Measurements from ENCODE around the gene CDHR2. TPM values are rescaled to one million over a fixed set of nuclear protein-coding genes. Genes with fewer than 3 reads are reported as not detected.

The CDHR2 gene
- polyA plus RNA-seq, 1 donor: 247 TPM

DNA sequence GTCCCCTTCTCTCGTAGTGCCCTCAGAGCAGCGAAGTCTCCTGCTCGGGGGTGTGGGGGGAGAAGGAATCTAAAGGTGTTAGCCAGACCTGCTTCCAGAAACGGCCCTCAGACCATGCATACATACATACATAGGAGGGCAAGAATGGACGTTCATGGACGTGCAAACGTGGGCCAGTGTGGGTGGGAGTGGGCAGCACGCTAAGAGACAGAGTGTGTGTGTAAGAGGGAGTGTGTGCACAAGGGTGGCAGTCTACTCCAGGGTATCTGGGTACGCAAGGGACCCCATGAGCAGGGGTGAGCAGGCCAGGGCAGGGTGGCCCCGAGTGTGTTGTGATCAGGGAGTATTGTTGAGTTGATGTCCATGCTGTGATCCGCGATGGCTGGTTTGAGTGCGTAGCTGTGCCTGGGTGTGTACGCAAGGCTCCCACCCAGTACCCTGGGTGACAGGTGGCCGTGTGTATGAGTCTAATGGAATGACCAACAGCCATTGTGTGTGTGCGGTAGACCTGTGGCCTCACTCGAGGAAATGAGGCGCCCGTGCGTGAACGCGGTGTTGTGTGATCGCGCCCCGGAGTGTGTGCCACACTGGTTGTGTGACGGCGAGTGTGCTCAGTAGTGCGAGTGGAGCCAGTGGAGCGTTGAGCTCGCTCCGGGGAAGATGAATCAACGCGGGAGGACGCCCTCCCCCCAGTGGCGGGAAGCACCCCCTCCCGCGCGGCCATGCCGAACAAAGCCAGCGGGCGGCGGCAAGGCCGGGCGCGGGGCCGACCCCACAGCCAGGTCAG lies 60.0 kb downstream of the CDHR2 start:
- WGBS (ENCODE audit: insufficient coverage, low lambda C conversion rate): no CpG with 5 or more reads among the region's 46 CpGs
- DNase-seq: no peak
- Histone ChIP-seq H3K4me3 (ENCODE audit: low read length) (no peak overlapping the region), H3K4me1 (ENCODE audit: control insufficient read depth, insufficient read depth, low read length) (no peaks in the 10 kb centered on the region), H3K36me3 (ENCODE audit: control insufficient read depth, insufficient read depth, low read length) (no peaks in the 10 kb centered on the region), H3K27me3 (ENCODE audit: control insufficient read depth, insufficient read depth, low read length) (peaks cover 44% of the 10 kb centered on the region), H3K27ac (ENCODE audit: low read length) (no peak overlapping the region), H3K9me3 (ENCODE audit: control insufficient read depth, low read depth, low read length) (no peaks in the 10 kb centered on the region)

DNA sequence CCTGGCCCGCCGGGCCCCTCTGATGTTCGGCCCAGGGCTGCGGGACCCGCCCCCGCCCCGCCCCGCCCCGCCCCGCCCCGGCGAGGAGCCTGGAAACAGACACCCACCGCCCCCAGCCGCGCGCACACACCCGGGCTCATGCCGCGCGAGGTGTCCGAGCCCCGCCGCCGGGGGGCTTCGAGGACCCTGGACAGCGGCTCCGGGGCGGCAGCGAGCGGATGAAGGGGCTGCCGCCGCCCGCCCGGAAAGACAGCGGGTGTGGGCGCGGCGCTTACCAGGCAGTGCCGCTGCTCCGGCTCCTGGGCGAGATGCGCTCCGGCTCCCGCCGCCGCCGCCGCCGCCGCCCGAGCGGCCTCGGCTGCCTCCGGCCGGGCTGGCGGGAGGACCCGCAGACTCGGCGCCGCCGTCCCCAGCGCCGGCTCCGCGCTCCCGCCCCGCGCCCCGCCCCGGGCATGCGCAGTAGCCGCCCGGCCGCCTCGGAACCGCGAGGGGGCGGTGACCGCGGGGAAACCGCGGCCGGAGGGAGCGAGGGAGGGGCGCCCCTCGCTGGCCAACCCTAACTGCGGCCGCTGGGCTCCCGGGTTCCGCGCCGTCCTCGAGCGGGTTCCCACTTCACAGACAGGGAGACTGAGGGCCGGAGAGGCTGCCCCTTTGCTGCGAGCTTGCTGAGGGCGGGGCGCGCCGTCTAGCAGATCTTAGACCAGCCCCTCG lies 60.7 kb downstream of the CDHR2 start, which contains the start of gene GPRIN1:
TSS of gene GPRIN1 (minus strand) at position 433 of the 711 bp plus-strand sequence. CDS start 10,322 bp downstream, outside the sequence.
- DNase-seq: peak in 1 of 2 donors; percentile 54
- Histone ChIP-seq H3K36me3 (ENCODE audit: control insufficient read depth, insufficient read depth, low read length) (no peaks in the 10 kb centered on the region), H3K9me3 (ENCODE audit: control insufficient read depth, low read depth, low read length) (no peaks in the 10 kb centered on the region), H3K27me3 (ENCODE audit: control insufficient read depth, insufficient read depth, low read length) (peaks cover 44% of the 10 kb centered on the region), H3K4me1 (ENCODE audit: control insufficient read depth, insufficient read depth, low read length) (no peaks in the 10 kb centered on the region), H3K4me3 (ENCODE audit: low read length) (peak within 1 kb of the TSS; percentile 54), H3K27ac (ENCODE audit: low read length) (no peak within 1 kb of the TSS)
- whole genome bisulfite sequencing (ENCODE audit: insufficient coverage, low lambda C conversion rate): no CpG with 5 or more reads among the region's 101 CpGs

DNA sequence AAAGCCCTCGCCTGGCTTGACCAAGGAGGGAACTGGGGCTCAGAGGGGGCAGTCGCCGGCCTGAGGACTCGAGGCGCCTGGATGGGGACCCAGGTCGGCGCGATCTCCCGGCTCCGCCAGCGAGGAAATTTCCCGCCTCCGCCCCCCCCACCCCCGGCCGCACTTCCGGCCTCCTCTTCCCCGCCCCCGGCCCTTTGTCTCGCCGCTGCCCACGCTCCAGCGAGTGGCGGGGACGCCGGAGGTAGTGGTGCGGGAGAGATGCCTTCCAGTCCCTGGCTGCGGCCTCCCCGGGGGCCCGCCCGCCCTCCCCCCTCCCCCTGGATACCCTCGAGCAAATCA lies 61.3 kb downstream of the CDHR2 start:
- no peak for DNase-seq
- peak overlapping the region; percentile 54 for H3K4me3 ChIP-seq (ENCODE audit: low read length)
- no CpG with 5 or more reads among the region's 31 CpGs for WGBS (ENCODE audit: insufficient coverage, low lambda C conversion rate)
- H3K9me3 ChIP-seq (ENCODE audit: control insufficient read depth, low read depth, low read length): no peaks in the 10 kb centered on the region
- no peaks in the 10 kb centered on the region for H3K36me3 ChIP-seq (ENCODE audit: control insufficient read depth, insufficient read depth, low read length)
- no peaks in the 10 kb centered on the region for H3K4me1 ChIP-seq (ENCODE audit: control insufficient read depth, insufficient read depth, low read length)
- no peak overlapping the region for H3K27ac ChIP-seq (ENCODE audit: low read length)
- peaks cover 45% of the 10 kb centered on the region for H3K27me3 ChIP-seq (ENCODE audit: control insufficient read depth, insufficient read depth, low read length)

DNA sequence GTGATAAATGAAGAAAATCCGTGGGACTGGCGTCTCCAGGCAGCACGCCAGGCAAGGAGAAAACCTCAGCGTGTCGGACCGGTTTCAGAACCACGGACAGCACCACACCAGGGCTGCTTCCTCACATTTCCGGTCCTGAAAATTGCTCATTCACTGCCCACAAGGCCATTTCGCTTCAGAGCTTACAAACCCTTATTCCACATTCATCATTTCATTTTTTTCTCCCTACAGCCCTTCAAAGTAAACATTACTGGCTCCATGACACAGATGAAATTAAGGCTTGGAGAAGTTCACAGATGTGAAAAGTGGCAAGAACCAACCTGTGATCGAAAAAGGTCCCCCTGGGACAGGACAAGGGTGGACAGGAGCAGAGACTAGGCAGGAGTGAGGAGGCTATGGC lies 62.3 kb downstream of the CDHR2 start:
- H3K9me3 ChIP-seq (ENCODE audit: control insufficient read depth, low read depth, low read length): no peaks in the 10 kb centered on the region
- H3K27ac ChIP-seq (ENCODE audit: low read length): no peak overlapping the region
- no peaks in the 10 kb centered on the region for H3K36me3 ChIP-seq (ENCODE audit: control insufficient read depth, insufficient read depth, low read length)
- H3K27me3 ChIP-seq (ENCODE audit: control insufficient read depth, insufficient read depth, low read length): peaks cover 56% of the 10 kb centered on the region
- WGBS (ENCODE audit: insufficient coverage, low lambda C conversion rate): 0% methylated on average over 1 of the region's 10 CpGs
- no peaks in the 10 kb centered on the region for H3K4me1 ChIP-seq (ENCODE audit: control insufficient read depth, insufficient read depth, low read length)
- peak; percentile 50 to 58 for DNase-seq
- no peak overlapping the region for H3K4me3 ChIP-seq (ENCODE audit: low read length)

DNA sequence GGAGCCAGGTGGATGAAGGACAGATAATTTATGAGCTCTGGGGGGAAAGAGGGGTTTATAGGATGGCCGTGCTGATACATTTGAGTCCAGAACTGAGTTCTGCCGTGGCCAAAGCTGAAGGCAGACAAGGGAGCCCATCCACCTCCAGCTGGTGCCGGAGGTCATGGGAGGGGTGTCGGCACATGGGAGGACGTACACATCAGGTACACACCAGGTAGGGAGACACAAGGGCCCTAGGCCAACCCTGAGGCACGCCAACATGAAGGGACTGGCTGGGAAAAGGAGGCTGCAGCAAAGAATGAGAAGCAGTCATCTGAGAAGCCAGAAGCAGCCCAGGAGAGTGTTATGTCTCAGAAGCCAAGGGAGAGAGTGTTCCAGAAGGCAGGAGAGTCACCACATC lies 62.9 kb downstream of the CDHR2 start:
- DNase-seq: no peak
- no peak overlapping the region for H3K27ac ChIP-seq (ENCODE audit: low read length)
- WGBS (ENCODE audit: insufficient coverage, low lambda C conversion rate): no CpG with 5 or more reads among the region's 6 CpGs
- H3K4me1 ChIP-seq (ENCODE audit: control insufficient read depth, insufficient read depth, low read length): no peaks in the 10 kb centered on the region
- no peak overlapping the region for H3K4me3 ChIP-seq (ENCODE audit: low read length)
- H3K9me3 ChIP-seq (ENCODE audit: control insufficient read depth, low read depth, low read length): no peaks in the 10 kb centered on the region
- H3K27me3 ChIP-seq (ENCODE audit: control insufficient read depth, insufficient read depth, low read length): peaks cover 61% of the 10 kb centered on the region
- no peaks in the 10 kb centered on the region for H3K36me3 ChIP-seq (ENCODE audit: control insufficient read depth, insufficient read depth, low read length)

GRCh38 chr5:176612855-176613254 lies 63.7 kb downstream of the CDHR2 start:
- Histone ChIP-seq H3K27ac (ENCODE audit: low read length) (no peak overlapping the region), H3K36me3 (ENCODE audit: control insufficient read depth, insufficient read depth, low read length) (no peaks in the 10 kb centered on the region), H3K27me3 (ENCODE audit: control insufficient read depth, insufficient read depth, low read length) (peaks cover 69% of the 10 kb centered on the region), H3K4me3 (ENCODE audit: low read length) (no peak overlapping the region), H3K9me3 (ENCODE audit: control insufficient read depth, low read depth, low read length) (no peaks in the 10 kb centered on the region), H3K4me1 (ENCODE audit: control insufficient read depth, insufficient read depth, low read length) (no peaks in the 10 kb centered on the region)
- no CpG with 5 or more reads among the region's 2 CpGs for WGBS (ENCODE audit: insufficient coverage, low lambda C conversion rate)
- no peak for DNase-seq

DNA sequence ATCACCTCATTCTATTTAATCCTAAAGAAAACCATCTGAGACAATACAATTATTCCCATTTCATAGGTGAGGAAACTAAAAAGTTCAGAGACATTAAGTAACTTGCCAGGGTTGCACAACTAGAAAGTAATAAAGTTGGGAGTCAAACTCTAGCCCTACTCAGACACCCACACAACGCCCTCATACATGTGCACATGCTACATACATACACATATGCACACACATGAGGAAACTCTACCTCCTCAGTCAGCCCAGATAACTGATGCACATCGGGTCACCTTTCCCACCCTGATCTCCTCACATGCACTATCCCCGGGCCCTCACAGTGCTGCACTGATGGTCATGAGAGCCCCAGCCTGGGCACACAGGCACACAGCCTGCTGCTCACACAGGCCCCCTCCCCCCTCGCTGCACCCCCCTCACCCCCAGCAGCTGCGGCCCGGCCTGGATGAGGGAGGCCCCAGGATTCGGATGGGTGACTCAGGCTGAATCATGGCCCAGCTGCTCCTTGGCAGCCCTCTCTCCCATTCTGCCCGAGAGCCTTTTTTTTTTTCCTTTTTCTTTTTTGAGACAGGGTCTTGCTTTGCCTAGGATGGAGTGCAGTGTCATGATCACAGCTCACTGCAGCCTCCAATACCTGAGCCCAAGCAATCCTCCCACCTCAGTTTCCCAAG lies 65.8 kb downstream of the CDHR2 start:
- H3K27me3 ChIP-seq (ENCODE audit: control insufficient read depth, insufficient read depth, low read length): peaks cover 74% of the 10 kb centered on the region
- 80% methylated on average over 1 of the region's 8 CpGs for WGBS (ENCODE audit: insufficient coverage, low lambda C conversion rate)
- DNase-seq: no peak
- H3K4me3 ChIP-seq (ENCODE audit: low read length): no peak overlapping the region
- peaks cover 10% of the 10 kb centered on the region for H3K9me3 ChIP-seq (ENCODE audit: control insufficient read depth, low read depth, low read length)
- H3K4me1 ChIP-seq (ENCODE audit: control insufficient read depth, insufficient read depth, low read length): peaks cover 10% of the 10 kb centered on the region
- H3K27ac ChIP-seq (ENCODE audit: low read length): no peak overlapping the region
- H3K36me3 ChIP-seq (ENCODE audit: control insufficient read depth, insufficient read depth, low read length): no peaks in the 10 kb centered on the region

- peaks cover 84% of the 10 kb centered on the region for H3K27me3 ChIP-seq (ENCODE audit: control insufficient read depth, insufficient read depth, low read length)
- peaks cover 15% of the 10 kb centered on the region for H3K4me1 ChIP-seq (ENCODE audit: control insufficient read depth, insufficient read depth, low read length)
- no CpG with 5 or more reads among the region's 7 CpGs for WGBS (ENCODE audit: insufficient coverage, low lambda C conversion rate)
- DNase-seq: no peak
- H3K27ac ChIP-seq (ENCODE audit: low read length): no peak overlapping the region
- H3K36me3 ChIP-seq (ENCODE audit: control insufficient read depth, insufficient read depth, low read length): no peaks in the 10 kb centered on the region
- peaks cover 14% of the 10 kb centered on the region for H3K9me3 ChIP-seq (ENCODE audit: control insufficient read depth, low read depth, low read length)
- no peak overlapping the region for H3K4me3 ChIP-seq (ENCODE audit: low read length)
Observed at GRCh38 chr5:176616511-176616910, 67.4 kb downstream of the CDHR2 start.

- no peaks in the 10 kb centered on the region for H3K36me3 ChIP-seq (ENCODE audit: control insufficient read depth, insufficient read depth, low read length)
- peak overlapping the region; percentile 16 for H3K4me3 ChIP-seq (ENCODE audit: low read length)
- DNase-seq: no peak
- WGBS (ENCODE audit: insufficient coverage, low lambda C conversion rate): no CpG with 5 or more reads among the region's 19 CpGs
- peaks cover 14% of the 10 kb centered on the region for H3K9me3 ChIP-seq (ENCODE audit: control insufficient read depth, low read depth, low read length)
- H3K4me1 ChIP-seq (ENCODE audit: control insufficient read depth, insufficient read depth, low read length): peaks cover 15% of the 10 kb centered on the region
- peaks cover 76% of the 10 kb centered on the region for H3K27me3 ChIP-seq (ENCODE audit: control insufficient read depth, insufficient read depth, low read length)
- no peak overlapping the region for H3K27ac ChIP-seq (ENCODE audit: low read length)
Observed at GRCh38 chr5:176618783-176619182, 69.6 kb downstream of the CDHR2 start.

DNA sequence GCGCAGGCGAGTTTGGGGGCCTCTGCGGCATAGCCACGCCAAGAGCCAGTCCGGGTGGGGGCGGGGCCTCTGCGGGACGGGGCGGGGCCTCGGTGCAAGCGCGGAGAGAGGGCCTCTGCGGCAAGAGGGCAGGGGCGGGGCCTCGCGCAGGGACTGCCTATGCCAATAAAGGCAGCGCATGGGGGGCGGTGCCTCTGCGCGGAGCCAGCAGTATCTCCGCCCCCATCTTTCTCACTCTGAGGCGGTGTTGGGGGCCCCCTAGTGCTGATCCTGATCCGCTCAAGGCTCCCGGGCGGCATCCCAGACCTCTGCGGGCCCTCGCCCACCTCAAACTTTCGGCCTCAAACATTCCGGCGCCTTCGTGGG lies 70.0 kb downstream of the CDHR2 start:
- Histone ChIP-seq H3K4me3 (ENCODE audit: low read length) (peak overlapping the region; percentile 16), H3K27ac (ENCODE audit: low read length) (no peak overlapping the region), H3K36me3 (ENCODE audit: control insufficient read depth, insufficient read depth, low read length) (no peaks in the 10 kb centered on the region), H3K4me1 (ENCODE audit: control insufficient read depth, insufficient read depth, low read length) (peaks cover 15% of the 10 kb centered on the region), H3K9me3 (ENCODE audit: control insufficient read depth, low read depth, low read length) (peaks cover 14% of the 10 kb centered on the region), H3K27me3 (ENCODE audit: control insufficient read depth, insufficient read depth, low read length) (peaks cover 80% of the 10 kb centered on the region)
- WGBS (ENCODE audit: insufficient coverage, low lambda C conversion rate): no CpG with 5 or more reads among the region's 31 CpGs
- peak; percentile 78 to 83 for DNase-seq

Data from large intestine (tissue), 3 donors.